Kidney tubule cell (primary cell): ENCODE results near the gene ZNF575.
"Not testable (repeated sequence)": the region's sequence is repeated elsewhere in the genome, so short reads cannot be mapped to it uniquely, and the experiment has no call there.

Experiments used
- DNase-seq: peaks from one replicate; pipeline ENCODE4 v3.0.0-alpha.2; 2018; ENCODE audit warnings: low spot score

Gene ZNF575

GRCh38 chr19:43544077-43544476 is 11.1 kb downstream of the ZNF575 start:
- no peak for DNase-seq

GRCh38 chr19:43545276-43545675 is 12.3 kb downstream of the ZNF575 start:
- DNase-seq: no peak

- DNase-seq: no peak
Observed at GRCh38 chr19:43545981-43546380, 13.0 kb downstream of the ZNF575 start.

GRCh38 chr19:43546581-43546980 is 13.6 kb downstream of the ZNF575 start:
- DNase-seq: no peak

- DNase-seq: not testable (repeated sequence)
Observed at GRCh38 chr19:43547926-43548325, 14.9 kb downstream of the ZNF575 start.

GRCh38 chr19:43548706-43549105 is 15.7 kb downstream of the ZNF575 start:
- DNase-seq: no peak

GRCh38 chr19:43551399-43552197 is 18.6 kb downstream of the ZNF575 start:
- no peak for DNase-seq

GRCh38 chr19:43552198-43552450 is 19.1 kb downstream of the ZNF575 start:
- no peak for DNase-seq

- DNase-seq: no peak
Observed at GRCh38 chr19:43552616-43553015, 19.6 kb downstream of the ZNF575 start.

GRCh38 chr19:43553656-43554055 is 20.7 kb downstream of the ZNF575 start:
- no peak for DNase-seq

GRCh38 chr19:43554317-43554895 is 21.4 kb downstream of the ZNF575 start:
- DNase-seq: no peak

GRCh38 chr19:43555185-43555770 is 22.3 kb downstream of the ZNF575 start:
- DNase-seq: peak; percentile 63

GRCh38 chr19:43560687-43561086 is 27.7 kb downstream of the ZNF575 start:
- DNase-seq: peak; percentile 30

- no peak for DNase-seq
Observed at GRCh38 chr19:43561139-43561970, 28.4 kb downstream of the ZNF575 start.

GRCh38 chr19:43562226-43562697 is 29.3 kb downstream of the ZNF575 start:
- no peak for DNase-seq

- peak; percentile 82 for DNase-seq
Observed at GRCh38 chr19:43562698-43563241, 29.8 kb downstream of the ZNF575 start.

GRCh38 chr19:43563816-43564457 is 30.9 kb downstream of the ZNF575 start:
- no peak for DNase-seq

GRCh38 chr19:43564800-43565199 is 31.8 kb downstream of the ZNF575 start:
- DNase-seq: no peak

GRCh38 chr19:43569657-43570056 is 36.7 kb downstream of the ZNF575 start:
- no peak for DNase-seq

- peak; percentile 66 for DNase-seq
Observed at GRCh38 chr19:43570174-43570791, 37.3 kb downstream of the ZNF575 start.

- DNase-seq: peak; percentile 10
Observed at GRCh38 chr19:43572171-43572588, 39.2 kb downstream of the ZNF575 start.
